Jurkat, Clone E6-1 (cell line): ENCODE results near the gene SASH3.

ENCODE experiments used
- DNase-seq: peaks from one replicate; pipeline ENCODE4 v3.0.0-alpha.2; 2011; ENCODE audit warnings: low read depth, low spot score
- H3K4me3 ChIP-seq: 2 replicates; pipeline ENCODE4 v1.5.1; 2011; ENCODE audit warnings: mild to moderate bottlenecking, low read length, control low read depth, moderate library complexity

SASH3 gene

GRCh38 chrX:129795584-129795983, 15.8 kb downstream of the SASH3 start:
- no peak for DNase-seq
- no peak overlapping the region for H3K4me3 ChIP-seq

- no peak for DNase-seq
- no peak overlapping the region for H3K4me3 ChIP-seq
These were observed 17.6 kb downstream of the SASH3 start for GRCh38 chrX:129797251-129797906.

GRCh38 chrX:129798456-129798855, 18.7 kb downstream of the SASH3 start:
- no peak for DNase-seq
- H3K4me3 ChIP-seq: no peak overlapping the region

GRCh38 chrX:129798888-129799287, 19.1 kb downstream of the SASH3 start:
- no peak overlapping the region for H3K4me3 ChIP-seq
- no peak for DNase-seq

- DNase-seq: no peak
- H3K4me3 ChIP-seq: no peak overlapping the region
These were observed 20.4 kb downstream of the SASH3 start for GRCh38 chrX:129800186-129800585.

- H3K4me3 ChIP-seq: no peak overlapping the region
- no peak for DNase-seq
These were observed 23.1 kb downstream of the SASH3 start for GRCh38 chrX:129802863-129803262.

GRCh38 chrX:129804806-129805205, 25.1 kb downstream of the SASH3 start:
- H3K4me3 ChIP-seq: no peak overlapping the region
- no peak for DNase-seq

- H3K4me3 ChIP-seq: no peak overlapping the region
- DNase-seq: no peak
These were observed 28.5 kb downstream of the SASH3 start for GRCh38 chrX:129808158-129808828.

GRCh38 chrX:129808829-129809796, 29.4 kb downstream of the SASH3 start:
- H3K4me3 ChIP-seq: no peak overlapping the region
- no peak for DNase-seq

- no peak for DNase-seq
- no peak overlapping the region for H3K4me3 ChIP-seq
These were observed 34.1 kb downstream of the SASH3 start for GRCh38 chrX:129813662-129814368.

- no peak for DNase-seq
- no peak overlapping the region for H3K4me3 ChIP-seq
These were observed 38.4 kb downstream of the SASH3 start for GRCh38 chrX:129818123-129818522.

- DNase-seq: peak; percentile 61
These were observed 43.4 kb downstream of the SASH3 start for GRCh38 chrX:129823115-129823514.

GRCh38 chrX:129823522-129823921, 43.8 kb downstream of the SASH3 start:
- no peak overlapping the region for H3K4me3 ChIP-seq
- DNase-seq: no peak

More at GRCh38 chrX:129823115-129823514, 43.4 kb downstream of the SASH3 start:
- H3K4me3 ChIP-seq: no peak overlapping the region

- no peak overlapping the region for H3K4me3 ChIP-seq
- no peak for DNase-seq
These were observed 44.9 kb downstream of the SASH3 start for GRCh38 chrX:129824620-129825019.

GRCh38 chrX:129825746-129826505, 46.2 kb downstream of the SASH3 start:
- DNase-seq: no peak
- H3K4me3 ChIP-seq: no peak overlapping the region

- DNase-seq: no peak
- no peak overlapping the region for H3K4me3 ChIP-seq
These were observed 50.7 kb downstream of the SASH3 start for GRCh38 chrX:129830494-129830893.

- DNase-seq: no peak
- no peak overlapping the region for H3K4me3 ChIP-seq
These were observed 51.5 kb downstream of the SASH3 start for GRCh38 chrX:129831091-129831885.
